Upper lobe of right lung (tissue), 1 donor: Measurements from ENCODE around the gene SPDYE17. TPM values are rescaled to one million over a fixed set of nuclear protein-coding genes. Genes with fewer than 3 reads are reported as not detected.
"Not testable (repeated sequence)": the region's sequence is repeated elsewhere in the genome, so short reads cannot be mapped to it uniquely, and the experiment has no call there.

Experiments
- ATAC-seq: fragments of 200-7000 bp; cut with Tn5 transposase; one replicate; pipeline ENCODE4 v1.9.1; 2020; ENCODE audit warnings: mild to moderate bottlenecking, moderate library complexity
- DNase-seq: peaks from one replicate; pipeline ENCODE4 v3.0.0-alpha.2; 2020
- H3K27ac ChIP-seq: fragments of 200-600 bp; one replicate; pipeline ENCODE4 v1.8.0; 2022
- H3K27me3 ChIP-seq: fragments of 200-600 bp; one replicate; pipeline ENCODE4 v1.8.0; 2022; ENCODE audit warnings: mild to moderate bottlenecking
- H3K36me3 ChIP-seq: fragments of 200-600 bp; one replicate; pipeline ENCODE4 v1.8.0; 2022
- H3K4me1 ChIP-seq: fragments of 200-600 bp; one replicate; pipeline ENCODE4 v1.8.0; 2022
- H3K4me3 ChIP-seq: fragments of 200-600 bp; one replicate; pipeline ENCODE4 v1.8.0; 2022; ENCODE audit warnings: mild to moderate bottlenecking
- H3K9me3 ChIP-seq: fragments of 200-600 bp; one replicate; pipeline ENCODE4 v1.8.0; 2022
- intact Hi-C: fragments of 100-400 bp; cut with DNase I; formaldehyde crosslinking; loops from one replicate; pipeline ENCODE4 v1.11.0; 2022
- long read RNA-seq: library from polyadenylated mRNA; unstranded; transcript quantifications from one replicate; pipeline ENCODE4 v2.0.0, GENCODE V29; 2021
- total RNA-seq: library from RNA; stranded (reverse); fragmentation: NEBNext Ultra II Directional; extraction: Animal tissue kit (Norgen Biotek cat#: 25700); gene quantifications from one replicate; pipeline ENCODE4 v1.2.1, GENCODE V29; 2021
- donor health status: DM: no; HTN: yes; CAD: no; lungs with severe emphysema.

SPDYE17 gene, protein sequence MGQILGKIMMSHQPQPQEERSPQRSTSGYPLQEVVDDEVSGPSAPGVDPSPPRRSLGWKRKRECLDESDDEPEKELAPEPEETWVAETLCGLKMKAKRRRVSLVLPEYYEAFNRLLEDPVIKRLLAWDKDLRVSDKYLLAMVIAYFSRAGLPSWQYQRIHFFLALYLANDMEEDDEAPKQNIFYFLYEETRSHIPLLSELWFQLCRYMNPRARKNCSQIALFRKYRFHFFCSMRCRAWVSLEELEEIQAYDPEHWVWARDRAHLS
- not detected for total RNA-seq
- long read RNA-seq, partial matches to known transcripts, result 0 of 2 reads
- long read RNA-seq, other reads (novel, unspliced or antisense), result 2 of 2 reads

DNA sequence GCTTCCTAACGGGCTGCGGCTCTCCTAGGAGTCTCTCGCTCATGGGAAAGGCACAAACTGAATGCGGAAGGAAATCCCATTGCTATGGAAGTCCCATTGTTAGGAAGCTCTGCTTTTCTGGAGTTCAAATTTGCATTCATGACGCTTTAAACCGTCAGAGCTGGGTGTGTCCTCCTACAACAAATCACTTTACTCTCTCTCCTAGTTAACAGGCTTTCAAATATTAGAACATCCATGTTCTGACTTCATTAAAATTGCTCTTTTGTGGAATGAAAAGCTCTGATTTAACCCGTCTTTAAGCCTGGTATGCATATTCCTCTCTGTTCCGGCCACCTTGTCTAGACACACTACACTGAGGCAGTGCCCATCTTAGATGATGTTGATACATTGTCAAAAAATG is at the start of gene SPDYE17:
Gene SPDYE17 (minus strand): TSS at position 101 of the 400 bp plus-strand sequence. CDS start 1,791 bp downstream, outside the sequence.
- H3K36me3 ChIP-seq, DNase-seq, H3K27ac ChIP-seq, H3K9me3 ChIP-seq, H3K4me1 ChIP-seq, H3K4me3 ChIP-seq, ATAC-seq, intact Hi-C loops, H3K27me3 ChIP-seq: not testable (repeated sequence)

DNA sequence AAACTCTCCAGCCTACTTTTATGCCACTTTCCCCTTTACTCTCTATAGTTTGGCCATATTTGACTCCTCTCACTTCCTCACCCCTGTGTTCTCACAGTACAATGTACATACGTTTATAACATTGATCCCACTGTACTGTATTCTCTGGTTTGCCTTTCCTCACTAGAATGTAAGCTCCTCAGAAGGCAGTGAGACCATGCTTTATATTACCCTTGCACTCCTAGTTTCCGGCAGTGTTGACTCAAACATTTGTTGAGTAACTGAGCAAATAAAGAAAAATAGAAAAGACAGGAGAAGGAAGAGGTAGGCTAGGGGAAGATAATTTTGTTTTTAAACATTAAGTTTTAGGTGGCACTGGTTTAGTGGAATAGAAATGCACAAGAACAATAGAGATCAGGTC is 48.1 kb upstream of the SPDYE17 start:
- H3K27ac ChIP-seq, H3K4me1 ChIP-seq, intact Hi-C loops, DNase-seq, H3K36me3 ChIP-seq, H3K27me3 ChIP-seq, H3K4me3 ChIP-seq, H3K9me3 ChIP-seq, ATAC-seq: not testable (repeated sequence)

DNA sequence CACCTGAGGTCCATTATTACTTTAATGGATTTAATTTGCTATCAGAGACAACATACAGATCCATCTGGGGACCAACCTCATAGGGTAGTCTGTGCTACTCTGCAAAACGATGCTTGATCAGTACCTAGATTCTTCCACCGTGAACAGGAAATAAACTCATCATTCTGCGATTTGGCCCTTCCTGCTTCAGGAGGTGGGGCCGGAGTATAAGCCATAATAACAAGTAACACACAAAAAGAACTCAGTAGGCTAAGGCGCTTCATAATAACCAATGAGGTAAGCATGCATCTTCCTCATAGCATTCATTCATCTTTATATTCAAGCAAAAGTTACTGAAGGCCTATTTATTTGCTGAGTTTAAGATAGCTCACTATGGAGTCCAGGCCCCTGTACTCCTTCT is 47.5 kb upstream of the SPDYE17 start:
- H3K4me3 ChIP-seq, H3K9me3 ChIP-seq, ATAC-seq, DNase-seq, H3K27ac ChIP-seq, intact Hi-C loops, H3K27me3 ChIP-seq, H3K36me3 ChIP-seq, H3K4me1 ChIP-seq: not testable (repeated sequence)

DNA sequence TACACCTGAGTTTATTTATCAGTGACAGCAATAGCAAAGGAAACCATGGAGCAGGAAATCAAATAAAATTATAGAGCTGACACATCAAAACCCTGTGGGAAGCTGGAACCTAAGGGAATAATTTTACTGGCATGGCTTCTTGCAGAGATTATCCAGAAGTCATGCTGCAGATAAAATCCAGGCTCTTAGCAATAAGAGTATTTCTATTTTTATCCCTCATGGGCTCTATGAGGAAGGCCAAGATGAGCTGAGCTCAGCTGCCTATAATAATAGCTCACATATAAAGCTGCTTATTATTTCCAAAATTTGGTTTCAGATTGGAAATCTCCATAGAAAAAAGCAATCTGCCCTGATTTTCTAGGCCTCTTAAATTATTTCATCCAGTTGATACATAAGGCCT is 47.0 kb upstream of the SPDYE17 start:
- H3K27ac ChIP-seq, DNase-seq, H3K4me3 ChIP-seq, H3K27me3 ChIP-seq, H3K9me3 ChIP-seq, intact Hi-C loops, H3K36me3 ChIP-seq, ATAC-seq, H3K4me1 ChIP-seq: not testable (repeated sequence)

DNA sequence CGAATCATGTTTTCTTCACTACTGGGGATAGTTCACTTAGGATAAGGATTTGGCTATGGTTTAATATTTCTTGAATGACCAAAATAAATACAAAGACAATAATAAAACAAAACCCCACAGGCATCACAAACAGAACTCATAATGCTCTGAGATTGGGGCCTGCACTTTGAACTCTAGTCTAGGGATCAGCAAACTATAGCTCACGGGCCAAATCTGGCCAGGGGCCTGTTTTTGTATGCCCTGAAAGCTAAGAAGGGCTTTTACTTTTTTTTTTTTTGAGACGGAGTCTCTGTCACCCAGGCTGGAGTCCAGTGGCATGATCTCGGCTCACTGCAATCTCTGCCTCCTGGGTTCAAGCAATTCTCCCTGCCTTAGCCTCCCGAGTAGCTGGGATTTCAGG is 44.9 kb upstream of the SPDYE17 start:
- H3K27me3 ChIP-seq, ATAC-seq, H3K27ac ChIP-seq, H3K4me3 ChIP-seq, DNase-seq, H3K36me3 ChIP-seq, H3K4me1 ChIP-seq, H3K9me3 ChIP-seq, intact Hi-C loops: not testable (repeated sequence)

DNA sequence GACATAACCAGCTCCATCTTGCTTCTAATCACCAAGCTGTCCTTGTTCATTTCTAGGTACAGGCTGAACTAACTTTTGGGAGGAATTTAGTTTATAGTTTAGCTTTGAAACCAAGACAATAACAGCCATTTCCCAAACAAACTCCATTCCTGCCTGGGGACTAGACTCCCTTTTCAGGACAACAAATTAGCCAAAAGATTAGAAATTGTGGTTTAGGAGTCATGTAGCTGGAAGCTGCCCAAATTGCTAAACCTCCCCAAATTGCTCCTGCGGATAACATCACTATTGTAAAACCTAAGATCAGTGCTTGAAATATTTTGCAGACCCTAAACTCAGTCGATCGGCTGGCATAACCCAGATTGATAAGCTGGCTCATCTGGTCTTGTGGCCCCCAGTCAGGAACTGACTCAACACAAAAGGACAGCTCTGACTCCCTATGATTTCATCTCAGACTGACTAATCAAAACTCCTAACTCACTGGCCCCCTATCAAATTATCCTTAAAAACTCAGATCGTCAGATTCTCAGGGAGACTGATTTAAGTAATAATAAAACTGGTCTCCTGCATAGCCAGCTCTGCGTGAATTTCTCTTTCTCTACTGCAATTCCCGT is 42.7 kb upstream of the SPDYE17 start:
- intact Hi-C loops, H3K9me3 ChIP-seq: not testable (repeated sequence)

DNA sequence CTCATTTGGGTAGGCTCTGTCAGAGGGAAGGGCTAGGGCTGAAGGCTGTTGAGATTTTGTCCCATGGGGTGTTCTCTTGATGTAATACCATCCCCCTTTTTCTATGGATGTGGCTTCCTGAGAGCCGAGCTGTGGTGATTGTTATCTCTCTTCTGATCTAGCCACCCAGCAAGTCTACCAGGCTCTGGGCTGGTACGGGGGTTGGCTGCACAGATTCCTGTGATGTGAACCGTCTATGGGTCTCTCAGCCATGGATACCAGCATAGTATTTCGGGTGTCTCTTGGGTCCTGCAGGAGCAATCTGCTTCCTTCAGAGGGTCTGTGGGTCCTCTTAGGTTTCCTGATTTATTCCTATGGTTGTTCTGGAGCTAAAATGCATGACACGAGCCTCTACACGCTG is 38.9 kb upstream of the SPDYE17 start:
- H3K27me3 ChIP-seq, H3K9me3 ChIP-seq, H3K4me1 ChIP-seq, ATAC-seq, H3K27ac ChIP-seq, intact Hi-C loops, DNase-seq, H3K36me3 ChIP-seq, H3K4me3 ChIP-seq: not testable (repeated sequence)

More for the DNA sequence above, 42.7 kb upstream of the SPDYE17 start:
- not testable (repeated sequence) for ATAC-seq, H3K4me1 ChIP-seq, H3K36me3 ChIP-seq, H3K27ac ChIP-seq, H3K4me3 ChIP-seq, DNase-seq, H3K27me3 ChIP-seq

DNA sequence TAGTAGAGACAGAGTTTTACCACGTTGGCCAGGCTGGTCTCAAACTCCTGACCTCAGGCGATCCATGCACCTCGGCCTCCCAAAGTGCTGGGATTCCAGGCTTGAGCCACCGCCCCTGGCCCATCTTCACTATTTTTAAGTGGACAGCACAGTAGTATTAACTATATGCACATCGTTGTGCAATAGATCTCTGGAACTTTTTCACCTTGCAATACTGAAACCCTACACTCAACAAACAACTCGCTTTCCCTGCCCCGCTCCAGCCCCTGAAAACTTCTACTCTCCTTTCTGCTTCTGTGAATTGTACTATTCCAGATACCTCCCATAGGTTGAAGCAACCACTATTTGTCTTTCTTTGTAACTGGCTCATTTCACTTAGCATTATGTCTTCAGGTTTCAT is 33.7 kb upstream of the SPDYE17 start:
- H3K9me3 ChIP-seq, DNase-seq, H3K4me3 ChIP-seq, H3K36me3 ChIP-seq, intact Hi-C loops, H3K4me1 ChIP-seq, H3K27me3 ChIP-seq, ATAC-seq, H3K27ac ChIP-seq: not testable (repeated sequence)

DNA sequence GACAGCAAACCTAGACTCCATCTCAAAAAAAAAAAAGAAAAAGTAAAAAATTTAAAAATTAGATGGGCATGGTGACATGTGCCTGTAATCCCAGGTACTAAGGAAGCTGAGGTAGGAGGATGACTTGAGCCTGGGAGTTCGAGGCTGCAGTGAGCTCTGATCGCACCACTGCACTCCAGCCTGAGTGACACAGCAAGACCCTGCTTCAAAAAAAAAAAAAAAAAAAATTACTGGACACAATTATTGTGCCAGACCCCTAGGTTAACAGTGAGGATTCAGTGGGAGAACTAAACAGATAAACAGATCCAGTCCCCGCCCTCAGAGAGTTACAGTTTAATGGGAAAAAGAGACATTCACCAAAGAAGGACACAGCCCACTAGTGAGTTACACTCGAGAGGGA is 31.6 kb upstream of the SPDYE17 start:
- DNase-seq, H3K27ac ChIP-seq, H3K36me3 ChIP-seq, H3K9me3 ChIP-seq, intact Hi-C loops, H3K4me3 ChIP-seq, H3K4me1 ChIP-seq, ATAC-seq, H3K27me3 ChIP-seq: not testable (repeated sequence)

DNA sequence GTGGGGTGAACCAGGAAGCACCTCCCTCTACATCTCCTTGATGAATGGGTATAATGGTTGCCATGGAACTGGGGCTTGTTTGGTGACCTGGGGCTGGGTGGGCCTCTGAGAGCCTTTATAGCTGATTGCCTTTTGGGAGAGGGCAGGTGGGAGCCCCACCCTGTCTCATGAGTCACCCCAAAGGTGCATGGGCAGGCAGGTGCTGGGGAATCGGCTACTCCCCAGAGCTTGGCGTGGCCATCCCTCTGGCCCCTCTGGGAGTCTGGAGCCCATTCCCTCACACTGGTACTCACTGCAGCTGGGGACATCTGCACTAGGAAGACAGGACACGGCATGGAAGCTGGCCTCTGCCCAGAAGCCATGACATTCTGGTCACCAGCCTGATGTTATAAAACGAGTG is 30.4 kb upstream of the SPDYE17 start, which contains the start of gene SPDYE18:
Gene SPDYE18 (minus strand): TSS at position 2 of the 400 bp plus-strand sequence. CDS start 2,046 bp downstream, outside the sequence.
- ATAC-seq, result peak; percentile 28
- H3K27me3 ChIP-seq, H3K4me3 ChIP-seq, intact Hi-C loops, H3K4me1 ChIP-seq, H3K36me3 ChIP-seq, DNase-seq, H3K9me3 ChIP-seq, H3K27ac ChIP-seq: not testable (repeated sequence)

DNA sequence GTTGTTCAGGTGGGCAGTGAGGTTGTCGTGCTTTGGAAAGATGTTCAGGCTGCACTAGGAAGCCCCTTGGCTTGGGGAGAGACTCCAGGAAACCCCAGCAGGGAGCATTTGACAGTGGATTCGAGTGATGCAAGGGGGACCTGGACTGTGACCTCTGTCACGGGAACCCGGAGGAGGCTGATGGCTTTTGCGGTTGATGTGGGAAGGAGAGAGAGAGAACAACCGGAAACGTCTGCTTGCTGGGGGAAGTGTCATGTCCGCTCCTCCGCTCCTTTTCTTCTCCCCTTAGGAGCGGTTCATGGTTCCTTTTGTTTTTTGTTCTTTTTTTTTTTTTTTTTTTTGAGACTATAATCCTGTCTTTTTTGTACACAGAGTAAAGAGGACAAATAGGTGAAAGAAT is 5.8 kb downstream of the SPDYE17 start:
- H3K27ac ChIP-seq, intact Hi-C loops, ATAC-seq, DNase-seq, H3K9me3 ChIP-seq, H3K27me3 ChIP-seq, H3K36me3 ChIP-seq, H3K4me3 ChIP-seq, H3K4me1 ChIP-seq: not testable (repeated sequence)

DNA sequence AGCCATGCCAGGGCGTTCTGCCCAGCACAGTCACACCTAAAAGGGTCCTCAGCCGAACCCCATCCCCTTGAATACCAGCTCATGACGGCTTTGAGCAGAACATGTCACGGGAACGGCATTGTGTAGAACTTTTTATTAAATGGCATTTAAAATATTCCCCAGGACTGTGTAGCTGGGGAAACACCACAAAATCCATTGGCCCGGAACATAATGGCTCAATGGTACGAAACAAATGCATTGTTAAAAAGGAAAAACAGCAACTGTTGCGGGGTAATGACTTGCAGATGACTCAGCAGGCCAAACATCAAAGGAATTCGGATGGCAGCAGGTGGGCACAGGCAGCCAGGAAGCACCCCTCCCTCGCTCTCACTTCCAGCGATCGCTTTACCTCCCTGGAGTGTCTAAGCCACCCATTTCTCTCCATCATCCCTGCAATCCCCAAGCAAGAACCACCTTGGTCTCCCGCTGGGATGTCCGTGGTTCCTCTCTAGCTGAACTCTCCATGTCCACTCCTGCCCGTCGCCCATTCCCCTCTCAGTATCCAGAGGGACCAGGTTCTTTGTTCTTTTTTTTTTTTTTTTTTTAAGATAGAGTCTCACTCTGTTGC is 22.0 kb downstream of the SPDYE17 start:
- ATAC-seq, H3K4me3 ChIP-seq, H3K4me1 ChIP-seq, H3K27ac ChIP-seq, H3K36me3 ChIP-seq, H3K27me3 ChIP-seq, H3K9me3 ChIP-seq, intact Hi-C loops: not testable (repeated sequence)
- peak; percentile 6 for DNase-seq

DNA sequence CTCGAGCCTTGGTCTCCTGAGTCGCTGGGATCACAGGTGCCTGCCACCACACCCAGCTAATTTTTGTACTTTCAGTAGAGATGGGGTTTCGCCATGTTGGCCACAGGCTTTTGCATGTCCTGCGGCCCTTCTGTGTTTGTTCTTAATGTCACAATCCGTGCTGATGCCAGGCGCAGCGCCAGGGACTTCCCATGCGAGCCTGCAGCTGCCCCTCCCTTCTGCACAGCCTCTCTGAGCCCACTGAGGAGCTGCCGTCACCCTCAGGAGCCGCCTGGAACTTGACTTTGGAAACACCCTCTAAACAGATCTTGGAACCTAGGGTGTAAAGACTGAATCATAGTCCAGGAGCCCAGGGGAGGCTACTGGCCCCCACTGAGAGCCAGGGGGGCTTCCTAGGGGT is 24.2 kb downstream of the SPDYE17 start:
- H3K4me3 ChIP-seq, H3K4me1 ChIP-seq, intact Hi-C loops, H3K27me3 ChIP-seq, H3K9me3 ChIP-seq, H3K36me3 ChIP-seq: not testable (repeated sequence)
- H3K27ac ChIP-seq, result peak overlapping the region; percentile 24
- ATAC-seq (peak; percentile 83), DNase-seq (peak; percentile 92)
